ENCODE measurements around the gene XRCC5. TPM values are rescaled to one million over a fixed set of nuclear protein-coding genes. Genes with fewer than 3 reads are reported as not detected.
A peak's percentile ranks its signal among the peaks of the same experiment; 100 is the strongest.

The XRCC5 gene
- total RNA-seq, 1 donor from 2014 or later = 430 TPM

DNA sequence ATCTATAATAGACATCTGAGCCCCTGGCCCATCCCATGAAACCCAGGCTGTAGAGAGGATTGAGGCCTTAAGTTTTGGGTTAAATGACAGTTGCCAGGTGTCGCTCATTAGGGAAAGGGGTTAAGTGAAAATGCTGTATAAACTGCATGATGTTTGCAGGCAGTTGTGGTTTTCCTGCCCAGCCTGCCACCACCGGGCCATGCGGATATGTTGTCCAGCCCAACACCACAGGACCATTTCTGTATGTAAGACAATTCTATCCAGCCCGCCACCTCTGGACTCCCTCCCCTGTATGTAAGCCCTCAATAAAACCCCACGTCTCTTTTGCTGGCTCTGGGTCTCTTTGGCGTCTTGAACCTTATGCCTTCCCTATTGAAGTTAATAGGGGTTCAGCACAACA lies 110.7 kb downstream of the XRCC5 start:
- Mint-ChIP-seq H3K36me3 (ENCODE audit: low read depth) (peaks cover 28% of the 10 kb centered on the region), H3K4me1 (ENCODE audit: low read depth) (peaks cover 74% of the 10 kb centered on the region), H3K4me3 (no peak overlapping the region), H3K27me3 (ENCODE audit: insufficient read depth) (no peaks in the 10 kb centered on the region), H3K27ac (peak overlapping the region; percentile 38), H3K9me3 (no peaks in the 10 kb centered on the region)
- intact Hi-C loops (cut with micrococcal nuclease) = loop anchor here (5.0 kb wide), 4 partner anchors 127 to 447 kb away; partner anchors contain the start of gene SMARCAL1
- no peak for DNase-seq (ENCODE audit: low spot score)

DNA sequence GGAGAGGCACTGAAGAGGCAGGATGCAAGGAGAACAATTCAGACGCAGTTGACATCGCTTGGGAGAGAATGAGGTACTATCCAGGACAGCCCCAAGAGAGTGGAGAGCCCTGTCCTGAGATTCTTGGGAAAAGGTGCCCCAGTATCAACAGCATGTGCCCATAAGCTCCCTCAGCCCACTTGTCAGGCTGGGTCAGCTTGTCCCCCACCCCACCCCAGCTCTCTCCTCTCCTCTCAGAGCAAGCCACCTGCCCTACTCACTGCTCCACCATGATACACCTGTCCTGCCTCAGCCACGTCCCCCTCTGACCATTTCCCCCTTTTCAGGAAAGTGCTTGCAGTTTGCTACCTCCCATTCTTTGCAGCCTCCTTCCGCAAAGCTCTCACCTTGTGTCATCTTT lies 111.8 kb downstream of the XRCC5 start:
- Mint-ChIP-seq H3K27me3 (ENCODE audit: insufficient read depth) (no peaks in the 10 kb centered on the region), H3K27ac (peak overlapping the region; percentile 38), H3K36me3 (ENCODE audit: low read depth) (peaks cover 28% of the 10 kb centered on the region), H3K4me1 (ENCODE audit: low read depth) (peaks cover 74% of the 10 kb centered on the region), H3K4me3 (no peak overlapping the region), H3K9me3 (no peaks in the 10 kb centered on the region)
- DNase-seq (ENCODE audit: low spot score) = no peak
- intact Hi-C loops (cut with micrococcal nuclease) = loop anchor here (5.0 kb wide), 3 partner anchors 126 to 256 kb away; partner anchors contain the start of gene SMARCAL1

DNA sequence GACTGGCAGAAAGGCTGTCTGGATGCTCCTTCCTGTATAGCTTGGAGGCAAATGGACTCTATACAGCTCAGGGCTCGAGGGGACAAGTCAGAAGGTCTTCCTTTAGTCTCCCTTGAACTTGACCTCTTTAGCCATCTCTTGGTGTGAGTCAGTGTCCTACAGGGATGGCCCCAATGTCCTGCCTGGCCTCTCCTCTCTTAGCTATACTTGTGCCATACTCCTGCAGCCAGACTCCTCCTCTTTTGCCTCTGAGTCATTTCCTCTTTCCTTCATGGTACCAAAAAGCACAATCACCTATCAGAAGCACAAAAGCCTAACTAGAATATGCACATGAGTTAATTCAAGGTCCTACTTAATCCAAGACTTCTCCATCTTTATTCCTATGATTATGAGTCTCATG lies 112.7 kb downstream of the XRCC5 start:
- Mint-ChIP-seq H3K27me3 (ENCODE audit: insufficient read depth) (no peaks in the 10 kb centered on the region), H3K27ac (peak overlapping the region; percentile 75), H3K4me3 (peak overlapping the region; percentile 0), H3K36me3 (ENCODE audit: low read depth) (peaks cover 28% of the 10 kb centered on the region), H3K4me1 (ENCODE audit: low read depth) (peaks cover 66% of the 10 kb centered on the region), H3K9me3 (no peaks in the 10 kb centered on the region)
- no peak for DNase-seq (ENCODE audit: low spot score)
- intact Hi-C loops (cut with micrococcal nuclease) = loop anchor here (2.0 to 5.0 kb wide), 7 partner anchors 15 to 277 kb away; partner anchors contain the start of genes RPL37A and SMARCAL1

DNA sequence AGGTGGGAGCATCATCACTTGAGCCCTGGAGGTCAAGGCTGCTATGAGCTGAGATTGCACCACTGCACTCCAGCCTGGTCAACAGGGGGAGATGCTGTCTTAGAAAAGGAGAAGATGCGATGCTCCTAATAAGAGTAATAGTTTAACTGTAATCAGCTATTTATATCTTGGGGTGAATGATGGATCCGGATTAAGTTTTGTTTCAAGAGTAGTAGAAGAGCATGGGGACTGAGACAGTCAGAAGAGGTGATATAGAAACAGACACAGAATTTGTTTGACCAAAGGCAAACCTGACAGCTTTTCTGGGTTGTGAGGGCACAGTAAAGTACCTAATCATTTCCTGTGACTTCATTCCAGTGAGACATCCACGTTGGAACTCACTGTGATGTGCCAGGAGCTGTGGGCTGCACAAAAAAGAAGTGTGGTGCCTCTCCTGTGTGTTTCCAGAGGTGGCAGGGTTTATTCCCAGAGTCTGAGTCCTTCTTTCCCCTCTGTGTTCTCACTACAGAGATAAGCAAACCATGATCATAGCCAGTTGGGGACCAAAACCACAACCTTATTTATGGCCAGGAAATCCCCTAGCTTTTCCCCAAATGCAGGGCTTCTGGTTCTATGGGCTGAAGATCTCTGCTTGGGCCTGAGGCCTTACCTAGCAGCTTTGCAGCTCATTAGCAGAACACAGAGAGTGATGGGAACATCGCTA lies 113.7 kb downstream of the XRCC5 start:
- Mint-ChIP-seq H3K27ac (peak overlapping the region; percentile 75), H3K4me1 (ENCODE audit: low read depth) (peaks cover 56% of the 10 kb centered on the region), H3K4me3 (peak overlapping the region; percentile 3), H3K27me3 (ENCODE audit: insufficient read depth) (no peaks in the 10 kb centered on the region), H3K36me3 (ENCODE audit: low read depth) (peaks cover 26% of the 10 kb centered on the region), H3K9me3 (no peaks in the 10 kb centered on the region)
- DNase-seq (ENCODE audit: low spot score) = peak; percentile 14
- intact Hi-C loops (cut with micrococcal nuclease) = loop anchor here (2.0 to 5.0 kb wide), 7 partner anchors 16 to 276 kb away; partner anchors contain the start of genes RPL37A and SMARCAL1

DNA sequence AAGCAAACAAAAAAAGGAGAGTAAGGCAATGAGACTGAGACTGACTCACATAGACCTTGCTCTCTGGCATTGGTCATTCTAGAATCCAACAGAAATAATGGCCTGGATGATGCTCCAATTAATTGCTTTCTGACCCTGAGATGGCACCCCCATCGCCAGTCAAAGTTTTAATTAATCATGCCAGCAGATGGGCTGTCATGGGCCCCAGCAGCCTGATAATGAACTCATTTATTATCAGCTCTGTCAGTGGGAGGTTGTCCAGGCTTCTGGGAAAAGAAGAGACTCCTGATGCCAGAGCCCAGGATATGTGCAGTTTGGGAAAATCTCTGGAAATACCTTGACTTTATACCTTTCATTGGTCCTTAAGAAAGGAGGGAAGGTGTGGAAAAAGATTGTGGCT lies 115.2 kb downstream of the XRCC5 start:
- no peak for DNase-seq (ENCODE audit: low spot score)
- Mint-ChIP-seq H3K27ac (no peak overlapping the region), H3K4me3 (no peak overlapping the region), H3K27me3 (ENCODE audit: insufficient read depth) (no peaks in the 10 kb centered on the region), H3K9me3 (no peaks in the 10 kb centered on the region), H3K4me1 (ENCODE audit: low read depth) (peaks cover 41% of the 10 kb centered on the region), H3K36me3 (ENCODE audit: low read depth) (peaks cover 16% of the 10 kb centered on the region)
- intact Hi-C loops (cut with micrococcal nuclease) = loop anchor here (5.0 kb wide), 3 partner anchors 123 to 253 kb away; partner anchors contain the start of gene SMARCAL1

DNA sequence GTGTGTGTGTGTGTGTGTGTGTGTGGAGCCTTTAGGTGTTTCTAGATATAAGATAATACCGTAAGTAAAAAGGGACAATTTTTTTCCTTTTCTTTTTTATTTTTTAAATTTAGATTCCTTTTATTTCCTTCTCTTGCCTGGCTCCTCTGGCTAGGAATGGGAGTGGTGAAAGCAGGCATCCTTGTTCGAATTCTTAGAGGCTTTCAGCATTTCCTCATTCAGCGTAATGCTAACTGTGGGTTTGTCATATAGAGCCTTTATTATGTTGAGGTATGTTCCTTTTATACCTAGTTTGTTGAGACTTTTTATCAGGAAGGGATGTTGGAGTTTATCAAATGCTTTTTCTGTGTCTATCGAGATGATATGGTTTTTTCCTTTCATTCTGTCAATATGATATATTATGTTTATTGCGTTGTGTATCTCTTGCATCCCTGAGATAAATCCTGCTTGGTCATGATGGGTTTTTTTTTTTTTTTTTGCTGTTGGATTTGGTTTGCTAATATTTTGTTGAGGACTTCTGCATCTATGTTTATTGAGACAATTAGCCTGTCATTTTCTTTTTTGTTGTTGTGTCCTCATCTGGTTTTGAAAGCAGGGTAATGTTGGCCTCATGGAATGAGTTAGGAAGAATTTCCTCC lies 120.2 kb downstream of the XRCC5 start:
- Mint-ChIP-seq H3K27ac (no peak overlapping the region), H3K27me3 (ENCODE audit: insufficient read depth) (no peaks in the 10 kb centered on the region), H3K4me3 (no peak overlapping the region), H3K9me3 (peaks cover 36% of the 10 kb centered on the region), H3K4me1 (ENCODE audit: low read depth) (peaks cover 16% of the 10 kb centered on the region), H3K36me3 (ENCODE audit: low read depth) (peaks cover 14% of the 10 kb centered on the region)
- no peak for DNase-seq (ENCODE audit: low spot score)
- intact Hi-C loops (cut with micrococcal nuclease) = no loop called here

DNA sequence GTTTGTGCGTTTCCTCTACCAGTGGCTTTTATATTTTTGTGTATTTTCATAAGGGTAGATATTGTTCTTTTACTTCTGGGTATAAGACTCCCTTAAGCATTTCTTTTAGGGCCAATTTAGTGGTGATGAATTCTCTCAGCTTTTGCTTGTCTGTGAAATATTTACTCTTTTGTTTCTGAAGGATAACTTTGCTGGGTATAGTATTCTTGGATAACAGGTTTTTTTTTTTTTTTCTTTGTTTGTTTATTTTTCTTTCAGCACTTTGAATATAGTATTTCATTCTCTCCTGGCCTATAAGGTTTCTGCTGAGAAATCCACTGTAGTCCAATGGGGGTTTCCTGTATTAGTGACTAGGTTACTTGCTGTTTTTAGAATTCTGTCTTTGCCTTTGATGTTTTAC lies 122.7 kb downstream of the XRCC5 start:
- Mint-ChIP-seq H3K27me3 (ENCODE audit: insufficient read depth) (no peaks in the 10 kb centered on the region), H3K4me1 (ENCODE audit: low read depth) (peaks cover 16% of the 10 kb centered on the region), H3K36me3 (ENCODE audit: low read depth) (peaks cover 14% of the 10 kb centered on the region), H3K9me3 (peaks cover 41% of the 10 kb centered on the region), H3K27ac (no peak overlapping the region), H3K4me3 (no peak overlapping the region)
- intact Hi-C loops (cut with micrococcal nuclease) = no loop called here
- no peak for DNase-seq (ENCODE audit: low spot score)

DNA sequence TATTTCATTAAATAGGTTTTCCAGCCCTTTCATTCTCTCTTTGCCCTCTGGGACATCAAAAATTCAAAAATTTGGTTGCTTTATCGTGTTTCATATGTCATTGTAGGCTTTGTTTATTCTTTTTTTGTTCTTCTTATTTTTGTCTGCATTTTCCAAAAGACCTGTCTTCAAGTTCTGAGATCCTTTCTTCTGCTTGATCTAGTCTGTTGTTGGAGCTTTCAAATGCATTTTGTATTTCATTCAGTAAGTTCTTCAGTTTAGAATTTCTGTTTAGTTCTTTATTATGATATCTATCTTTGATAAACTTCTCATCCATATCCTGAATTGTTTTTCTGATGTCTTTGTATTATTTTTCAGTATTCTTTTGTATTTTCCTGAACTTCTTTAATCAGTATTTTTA lies 123.6 kb downstream of the XRCC5 start:
- H3K27me3 Mint-ChIP-seq (ENCODE audit: insufficient read depth) = no peaks in the 10 kb centered on the region
- H3K4me1 Mint-ChIP-seq (ENCODE audit: low read depth) = peaks cover 16% of the 10 kb centered on the region
- peaks cover 14% of the 10 kb centered on the region for H3K36me3 Mint-ChIP-seq (ENCODE audit: low read depth)
- DNase-seq (ENCODE audit: low spot score) = no peak
- no peak overlapping the region for H3K4me3 Mint-ChIP-seq
- peaks cover 41% of the 10 kb centered on the region for H3K9me3 Mint-ChIP-seq
- no peak overlapping the region for H3K27ac Mint-ChIP-seq
- intact Hi-C loops (cut with micrococcal nuclease) = no loop called here

DNA sequence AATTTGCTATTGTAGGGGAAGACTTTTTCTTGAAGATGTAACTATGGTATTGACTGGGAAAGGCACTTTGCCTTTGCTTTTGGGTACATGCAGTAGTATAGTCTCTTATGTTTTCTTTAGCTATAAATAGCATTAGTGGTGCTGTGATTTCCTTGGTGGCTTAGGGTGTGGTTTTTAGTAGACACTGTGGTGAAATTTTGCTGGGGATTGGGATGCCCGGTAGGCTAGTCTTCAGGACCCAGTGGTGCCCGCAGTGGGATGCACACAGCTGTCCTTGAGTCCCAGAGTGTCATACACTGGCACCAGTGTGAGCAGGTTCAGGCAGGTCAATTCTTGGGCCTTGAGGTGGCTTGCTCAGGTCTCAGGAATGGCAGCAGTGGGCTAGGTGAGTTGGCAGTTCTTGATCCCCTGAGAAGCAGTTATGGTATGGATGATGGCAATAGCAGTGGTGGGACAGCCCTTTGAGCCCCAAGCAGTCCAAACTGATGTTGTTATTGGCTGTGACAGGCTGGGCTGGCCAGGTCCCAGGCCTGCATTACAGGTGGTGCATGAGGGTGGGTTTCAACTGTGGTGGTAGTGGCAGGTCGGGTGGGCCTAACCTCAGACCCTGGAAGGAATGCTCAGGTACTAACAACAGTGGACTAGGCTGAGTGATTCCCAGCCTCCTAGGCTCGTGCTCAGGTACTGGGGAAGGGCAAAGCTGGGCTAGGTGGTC lies 124.3 kb downstream of the XRCC5 start:
- Mint-ChIP-seq H3K4me1 (ENCODE audit: low read depth) (peaks cover 16% of the 10 kb centered on the region), H3K9me3 (peaks cover 41% of the 10 kb centered on the region), H3K4me3 (no peak overlapping the region), H3K27me3 (ENCODE audit: insufficient read depth) (no peaks in the 10 kb centered on the region), H3K27ac (no peak overlapping the region), H3K36me3 (ENCODE audit: low read depth) (peaks cover 14% of the 10 kb centered on the region)
- DNase-seq (ENCODE audit: low spot score) = no peak
- intact Hi-C loops (cut with micrococcal nuclease) = no loop called here

DNA sequence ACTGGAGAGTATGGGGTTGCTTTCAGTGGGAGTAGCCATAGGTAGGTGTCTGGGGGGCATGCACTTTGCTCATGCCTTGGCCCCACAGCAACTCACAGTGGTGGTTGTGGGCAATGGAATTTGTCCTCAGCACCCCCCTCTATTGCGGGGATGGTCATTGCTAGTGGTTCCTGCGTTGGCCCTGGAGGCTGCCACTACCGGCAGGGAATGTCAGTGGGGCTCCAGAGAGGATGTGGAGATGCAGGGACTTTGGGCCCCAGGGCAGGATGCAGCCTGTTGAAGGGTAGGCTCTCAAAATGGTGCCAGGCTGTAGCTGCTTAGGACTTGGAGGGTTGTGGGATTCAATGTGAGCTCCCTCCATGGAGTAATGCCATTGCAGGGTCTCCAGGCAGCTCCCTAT lies 125.0 kb downstream of the XRCC5 start:
- Mint-ChIP-seq H3K27me3 (ENCODE audit: insufficient read depth) (no peaks in the 10 kb centered on the region), H3K4me3 (no peak overlapping the region), H3K4me1 (ENCODE audit: low read depth) (peaks cover 16% of the 10 kb centered on the region), H3K27ac (no peak overlapping the region), H3K36me3 (ENCODE audit: low read depth) (peaks cover 14% of the 10 kb centered on the region), H3K9me3 (peaks cover 41% of the 10 kb centered on the region)
- intact Hi-C loops (cut with micrococcal nuclease) = no loop called here
- DNase-seq (ENCODE audit: low spot score) = no peak

DNA sequence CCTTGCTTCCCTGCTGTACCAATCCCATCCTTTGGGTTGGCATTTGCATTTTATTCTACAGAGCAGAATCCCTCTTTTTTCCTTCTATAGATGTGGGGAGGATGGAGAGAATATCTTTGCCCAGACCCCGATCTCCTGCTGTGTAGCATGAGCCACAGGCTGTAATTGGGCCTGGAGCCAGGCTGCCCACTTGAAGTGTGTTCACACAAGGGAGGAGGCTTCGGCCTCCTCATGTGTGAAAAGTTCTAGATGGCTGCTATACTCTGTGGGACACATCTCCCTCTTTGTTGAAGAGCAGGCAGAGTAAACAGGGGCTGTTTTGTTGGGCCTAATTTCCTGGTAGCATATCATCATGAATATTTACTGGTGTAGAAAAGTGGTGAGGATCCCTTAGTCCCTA lies 126.3 kb downstream of the XRCC5 start:
- Mint-ChIP-seq H3K4me1 (ENCODE audit: low read depth) (peaks cover 16% of the 10 kb centered on the region), H3K4me3 (no peak overlapping the region), H3K27me3 (ENCODE audit: insufficient read depth) (no peaks in the 10 kb centered on the region), H3K9me3 (peaks cover 35% of the 10 kb centered on the region), H3K27ac (no peak overlapping the region), H3K36me3 (ENCODE audit: low read depth) (peaks cover 13% of the 10 kb centered on the region)
- DNase-seq (ENCODE audit: low spot score) = no peak
- intact Hi-C loops (cut with micrococcal nuclease) = no loop called here

DNA sequence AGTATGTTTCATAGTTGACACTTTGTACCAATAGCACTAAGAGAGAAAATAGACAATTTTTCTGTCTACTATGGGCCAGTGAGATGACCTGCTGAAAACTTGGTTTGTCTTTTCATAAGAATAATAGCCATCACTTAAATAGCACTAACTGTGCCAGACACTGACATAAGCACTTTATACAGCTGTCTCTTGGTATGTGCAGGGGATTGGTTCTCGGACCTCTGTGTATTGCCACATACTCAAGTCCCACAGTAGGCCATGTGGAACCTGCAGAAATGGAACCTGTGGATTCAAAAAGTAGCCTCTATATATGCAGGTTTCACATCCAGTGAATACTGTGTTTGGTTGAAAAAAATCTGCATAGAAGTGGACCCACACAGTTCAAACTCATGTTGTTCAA lies 126.7 kb downstream of the XRCC5 start:
- Mint-ChIP-seq H3K4me1 (ENCODE audit: low read depth) (peaks cover 16% of the 10 kb centered on the region), H3K9me3 (peaks cover 31% of the 10 kb centered on the region), H3K27me3 (ENCODE audit: insufficient read depth) (no peaks in the 10 kb centered on the region), H3K27ac (no peak overlapping the region), H3K36me3 (ENCODE audit: low read depth) (peaks cover 13% of the 10 kb centered on the region), H3K4me3 (no peak overlapping the region)
- intact Hi-C loops (cut with micrococcal nuclease) = no loop called here
- no peak for DNase-seq (ENCODE audit: low spot score)

DNA sequence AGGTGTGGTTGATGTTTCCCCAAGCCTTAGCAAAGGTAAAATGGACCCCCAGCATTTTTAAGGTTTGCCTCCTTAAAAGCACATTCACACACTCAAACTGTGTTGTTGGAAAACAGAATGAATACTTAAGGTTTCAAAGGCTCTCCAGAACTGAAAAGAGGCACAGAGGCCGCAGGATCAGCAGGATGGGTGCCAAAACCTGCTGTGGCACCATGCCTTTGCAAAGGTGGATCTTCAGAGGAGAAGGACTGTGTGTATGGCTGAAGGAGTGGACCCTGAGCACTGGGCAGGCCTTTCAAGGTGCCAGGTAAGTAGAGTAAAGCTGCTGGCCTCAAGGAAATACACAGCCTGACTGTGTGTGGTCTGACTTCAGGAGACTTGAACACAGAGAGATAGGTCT lies 127.3 kb downstream of the XRCC5 start:
- Mint-ChIP-seq H3K4me3 (no peak overlapping the region), H3K27ac (no peak overlapping the region), H3K36me3 (ENCODE audit: low read depth) (peaks cover 13% of the 10 kb centered on the region), H3K9me3 (peaks cover 29% of the 10 kb centered on the region), H3K4me1 (ENCODE audit: low read depth) (peaks cover 16% of the 10 kb centered on the region), H3K27me3 (ENCODE audit: insufficient read depth) (no peaks in the 10 kb centered on the region)
- DNase-seq (ENCODE audit: low spot score) = no peak
- intact Hi-C loops (cut with micrococcal nuclease) = no loop called here

Measured in activated T-helper 1 cell treated with anti-CD3 and anti-CD28 coated beads, Interleukin-12 subunit alpha, Interleukin-12 subunit beta, Interleukin-2, Interleukin-4 antibody, amounts not matched to agents 30 ng/mL and 10 ng/mL and 1 ng/mL, durations not matched to agents 14 hours and 24 hours and 36 hours (primary cell).